GM20000 (cell line): Measurements from ENCODE around the gene SHC2.
A peak's percentile ranks its signal among the peaks of the same experiment; 100 is the strongest.
"Not testable (repeated sequence)": the region's sequence is repeated elsewhere in the genome, so short reads cannot be mapped to it uniquely, and the experiment has no call there.

ENCODE experiments used
- DNase-seq: peaks from one replicate; pipeline ENCODE4 v3.0.0; 2012; ENCODE audit warnings: low spot score
- TF ChIP-seq, protein P1 (sequence below): IDR thresholded peaks from 2 replicates; pipeline ENCODE4 v1.5.1; 2012; ENCODE audit warnings: mild to moderate bottlenecking, control low read depth; ENCODE audit errors: extremely low read depth, missing control alignments

Gene SHC2

GRCh38 chr19:412356-413355 is 48.2 kb downstream of the SHC2 start:
- DNase-seq = no peak
- TF ChIP-seq, protein P1, sequence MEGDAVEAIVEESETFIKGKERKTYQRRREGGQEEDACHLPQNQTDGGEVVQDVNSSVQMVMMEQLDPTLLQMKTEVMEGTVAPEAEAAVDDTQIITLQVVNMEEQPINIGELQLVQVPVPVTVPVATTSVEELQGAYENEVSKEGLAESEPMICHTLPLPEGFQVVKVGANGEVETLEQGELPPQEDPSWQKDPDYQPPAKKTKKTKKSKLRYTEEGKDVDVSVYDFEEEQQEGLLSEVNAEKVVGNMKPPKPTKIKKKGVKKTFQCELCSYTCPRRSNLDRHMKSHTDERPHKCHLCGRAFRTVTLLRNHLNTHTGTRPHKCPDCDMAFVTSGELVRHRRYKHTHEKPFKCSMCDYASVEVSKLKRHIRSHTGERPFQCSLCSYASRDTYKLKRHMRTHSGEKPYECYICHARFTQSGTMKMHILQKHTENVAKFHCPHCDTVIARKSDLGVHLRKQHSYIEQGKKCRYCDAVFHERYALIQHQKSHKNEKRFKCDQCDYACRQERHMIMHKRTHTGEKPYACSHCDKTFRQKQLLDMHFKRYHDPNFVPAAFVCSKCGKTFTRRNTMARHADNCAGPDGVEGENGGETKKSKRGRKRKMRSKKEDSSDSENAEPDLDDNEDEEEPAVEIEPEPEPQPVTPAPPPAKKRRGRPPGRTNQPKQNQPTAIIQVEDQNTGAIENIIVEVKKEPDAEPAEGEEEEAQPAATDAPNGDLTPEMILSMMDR = no peak

- TF ChIP-seq, protein P1 = no peak
- DNase-seq = no peak
Observed at GRCh38 chr19:411723-412355, 49.0 kb downstream of the SHC2 start.

DNA sequence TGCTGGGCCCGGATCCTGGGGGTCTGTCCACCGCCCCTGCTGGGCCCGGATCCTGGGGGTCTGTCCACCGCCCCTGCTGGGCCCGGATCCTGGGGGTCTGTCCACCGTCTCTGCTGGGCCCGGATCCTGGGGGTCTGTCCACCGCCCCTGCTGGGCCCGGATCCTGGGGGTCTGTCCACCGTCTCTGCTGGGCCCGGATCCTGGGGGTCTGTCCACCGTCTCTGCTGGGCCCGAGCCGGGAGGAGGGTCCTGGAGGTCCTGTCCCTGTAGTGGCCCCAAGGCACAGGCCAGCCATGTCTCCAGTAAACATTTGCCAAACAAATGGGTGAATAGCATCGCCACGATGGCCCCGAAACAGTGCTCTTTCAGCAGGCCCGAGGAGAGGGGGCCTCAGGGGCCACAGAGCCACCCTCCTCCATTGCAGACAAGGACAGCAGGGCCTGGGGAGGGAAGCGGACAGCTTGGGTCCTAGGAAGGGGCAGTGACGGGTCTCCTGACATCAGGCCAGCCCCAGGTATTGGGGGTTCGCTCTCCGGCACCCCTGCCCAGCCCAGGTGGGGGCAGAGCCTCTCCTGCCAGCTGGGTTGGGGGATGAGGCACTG is 49.6 kb downstream of the SHC2 start:
- not testable (repeated sequence) for DNase-seq

- TF ChIP-seq, protein P1 = no peak
- DNase-seq = no peak
Observed at GRCh38 chr19:410243-410781, 50.5 kb downstream of the SHC2 start.

GRCh38 chr19:409516-410242 is 51.2 kb downstream of the SHC2 start:
- TF ChIP-seq, protein P1 = no peak
- peak; percentile 63 for DNase-seq

- TF ChIP-seq, protein P1 = no peak
- no peak for DNase-seq
Observed at GRCh38 chr19:408902-409515, 51.8 kb downstream of the SHC2 start, which contains the start of gene C2CD4C. Gene C2CD4C, minus strand, starts transcription at chr19:409147. Its CDS starts 786 bp downstream, at chr19:408361.

DNA sequence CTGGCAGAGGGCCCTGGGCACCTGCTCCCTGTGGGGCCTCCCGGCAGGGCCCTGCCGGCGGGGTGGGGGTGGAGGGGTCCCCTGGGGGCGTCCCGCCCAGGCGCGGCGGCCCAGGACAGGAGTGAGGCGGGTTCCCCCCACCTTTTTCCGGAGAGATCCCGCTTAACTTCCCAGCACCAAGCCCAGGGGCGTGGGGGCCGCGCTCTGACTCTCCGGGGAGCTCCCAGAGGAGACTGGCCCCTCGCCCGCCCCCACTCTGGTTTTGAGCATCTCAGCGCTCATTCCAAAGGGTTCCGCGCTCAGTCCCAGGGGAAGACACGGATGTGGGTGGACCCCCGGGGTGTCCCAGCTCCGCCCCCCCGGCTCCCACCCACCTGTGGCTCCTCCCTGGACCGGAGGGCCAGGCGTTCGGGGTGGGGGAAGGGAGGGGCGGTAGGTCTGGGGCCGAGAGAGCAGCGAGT is 52.4 kb downstream of the SHC2 start:
- DNase-seq = peak; percentile 55
- TF ChIP-seq, protein P1 = no peak
